A673 (cell line): Measurements from ENCODE around the gene DHX38.

Experiments
- CTCF ChIP-seq: fragments of 300-800, 200-600 bp; sonication (generic); conservative IDR thresholded peaks from 2 replicates; pipeline ENCODE4 v1.5.1; 2017; ENCODE audit warnings: low read depth, mild to moderate bottlenecking, antibody characterized with exemption, low read length, moderate library complexity, mixed read lengths
- EZH2 ChIP-seq: fragments of 200-600 bp; sonication (generic); IDR thresholded peaks from 2 replicates; pipeline ENCODE4 v1.6.1; 2017; ENCODE audit warnings: borderline replicate concordance, low read depth, mild to moderate bottlenecking, mixed read lengths, antibody characterized with exemption, low read length; ENCODE audit not compliant: poor library complexity, severe bottlenecking

GRCh38 chr16:72110662-72111615 lies 17.3 kb downstream of the DHX38 start:
- TF ChIP-seq CTCF (no peak), EZH2 (no peak)
